Pancreas (tissue), 10 donors: ENCODE data around the gene GGACT. TPM values are rescaled to one million over a fixed set of nuclear protein-coding genes. Genes with fewer than 3 reads are reported as not detected.

Experiments
- ATAC-seq, 4 donors: fragments of 200-7000 bp; cut with Tn5 transposase; one replicate each; pipeline versions ENCODE4 v1.8.0 to v1.9.1; 2020; ENCODE audit warnings: mild to moderate bottlenecking in 4 of 4, moderate library complexity in 4 of 4
- DNase-seq, 6 donors: peaks; one replicate each; pipeline ENCODE4 v3.0.0-alpha.2; 2020
- FAIRE-seq: peaks from 2 replicates; lab custom pipeline; 2012; peaks lifted over from hg19 to GRCh38; lab: Jason Lieb, UNC
- H3K27ac ChIP-seq, 4 donors: fragments of 200-600 bp; sonication (generic); 1 replicate in 3 of 4; 2 replicates in 1 of 4; pipeline versions ENCODE4 v1.5.0 to v1.8.0; 2020
- H3K27me3 ChIP-seq, 4 donors: fragments of 200-600 bp; one replicate each; pipeline ENCODE4 v1.8.0; 2021
- H3K36me3 ChIP-seq, 3 donors: fragments of 200-600 bp; sonication (generic) in 1 of 3; one replicate each; pipeline versions ENCODE4 v1.5.0 to v1.8.0; 2020 to 2021
- H3K4me1 ChIP-seq, 3 donors: fragments of 200-600 bp; one replicate each; pipeline ENCODE4 v1.8.0; 2021
- H3K4me3 ChIP-seq, 4 donors: fragments of 200-600 bp; sonication (generic) in 2 of 4; one replicate each; pipeline versions ENCODE4 v1.5.0 to v1.8.0; 2020 to 2021
- H3K9me3 ChIP-seq, 4 donors: fragments of 200-600 bp; one replicate each; pipeline ENCODE4 v1.8.0; 2021
- WGBS, 2 donors: extraction: QIAGEN DNeasy Blood & Tissue Kit; methylation state at CpG; one replicate each; pipeline ENCODE4 v1.1.7; 2013; 5-methylcytosine and 5-hydroxymethylcytosine counted together
- intact Hi-C, 3 donors: fragments of 100-400 bp; cut with DNase I; formaldehyde crosslinking; loops; one replicate each; pipeline versions ENCODE4 v1.11.1 to v1.14.2; 2022
- polyA plus RNA-seq, 2 donors: library from polyadenylated mRNA; stranded (reverse); fragments of 200-250 nt; gene quantifications; one replicate each; pipeline ENCODE4 v1.2.3, GENCODE V29; 2013
- total RNA-seq, 6 donors: library from RNA; stranded (reverse); fragmentation: NEBNext Ultra II Directional in 4 of 6; extraction: Animal tissue kit (Norgen Biotek cat#: 25700) in 4 of 6; gene quantifications; one replicate each; pipeline versions ENCODE4 v1.2.1 to v1.2.4, GENCODE V29; 2021 to 2023
- TF ChIP-seq, protein P1 (sequence below), 4 donors: fragments of 200-600 bp; sonication (generic) in 3 of 4; IDR thresholded peaks; one replicate each; pipeline versions ENCODE4 v1.5.0 to v1.8.0; 2021; ENCODE audit warnings: antibody characterized with exemption in 4 of 4
- donor health status: healthy with polysubstance abuse.
- donor health status: DM: no; HTN: no; CAD: no; lungs with moderate emphysema.
- donor health status: DM: no; HTN: no; CAD: no.
- donor health status: control.
- donor health status: control.
- donor health status: Bipolar disorder and iron deficiency.
- donor health status: DM: yes; HTN: yes; CAD: no.
- donor health status: DM: no; HTN: no; CAD: no.
- donor health status: DM: no; HTN: no; CAD: no.
- donor health status: DM: yes; HTN: yes; CAD: no.

Gene GGACT
- total and polyA plus RNA-seq, 8 donors = 1.6 to 7.0 (median 6.1) TPM

DNA sequence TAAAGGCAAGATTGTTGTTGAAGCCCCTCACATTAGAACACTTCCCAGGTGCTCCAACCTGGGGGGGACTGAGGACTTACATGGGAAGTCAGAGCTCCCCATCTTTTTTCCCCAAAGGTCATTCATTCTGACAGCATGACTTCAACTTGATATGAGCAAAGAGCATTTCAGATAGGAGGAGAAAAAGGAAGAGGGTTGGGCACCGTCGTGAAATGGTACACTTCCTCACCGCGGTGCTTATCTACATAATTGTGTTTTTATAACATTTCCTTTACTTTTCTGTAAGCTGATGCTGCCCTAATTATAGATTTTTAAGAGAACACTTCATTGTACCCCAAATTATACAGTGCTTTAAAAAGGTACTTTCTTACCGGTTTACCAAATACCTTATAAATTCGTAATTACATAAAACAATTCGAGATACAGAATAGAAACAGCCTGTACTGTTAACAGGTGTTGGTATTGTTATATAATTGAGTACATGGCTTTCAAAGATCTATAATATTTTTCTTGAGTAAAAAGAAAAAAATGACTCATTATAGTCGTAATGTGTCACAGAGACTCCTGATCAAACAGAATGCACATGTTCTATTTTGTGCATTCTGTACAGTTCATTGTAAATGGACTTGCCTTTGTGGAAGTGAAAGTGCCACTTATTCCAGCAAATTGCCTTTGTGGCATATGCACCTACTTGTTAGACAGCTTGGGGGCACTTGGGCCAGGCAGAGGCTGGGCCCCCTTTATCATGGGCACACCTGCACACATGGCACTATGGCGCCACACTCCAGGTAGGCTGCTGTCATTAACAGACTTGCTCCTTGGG lies 81.8 kb downstream of the GGACT start:
- ATAC-seq (no peak), DNase-seq (no peak), FAIRE-seq (no peak)
- H3K4me1 ChIP-seq = no peaks in the 10 kb centered on the region
- intact Hi-C loops = loop anchor here in 1 of 3 donors (10.0 kb wide), 1 partner anchor 52 kb away; no protein-coding TSS in a partner anchor
- no peak overlapping the region for H3K4me3 ChIP-seq
- H3K9me3 ChIP-seq = no peaks in the 10 kb centered on the region
- TF ChIP-seq, protein P1, sequence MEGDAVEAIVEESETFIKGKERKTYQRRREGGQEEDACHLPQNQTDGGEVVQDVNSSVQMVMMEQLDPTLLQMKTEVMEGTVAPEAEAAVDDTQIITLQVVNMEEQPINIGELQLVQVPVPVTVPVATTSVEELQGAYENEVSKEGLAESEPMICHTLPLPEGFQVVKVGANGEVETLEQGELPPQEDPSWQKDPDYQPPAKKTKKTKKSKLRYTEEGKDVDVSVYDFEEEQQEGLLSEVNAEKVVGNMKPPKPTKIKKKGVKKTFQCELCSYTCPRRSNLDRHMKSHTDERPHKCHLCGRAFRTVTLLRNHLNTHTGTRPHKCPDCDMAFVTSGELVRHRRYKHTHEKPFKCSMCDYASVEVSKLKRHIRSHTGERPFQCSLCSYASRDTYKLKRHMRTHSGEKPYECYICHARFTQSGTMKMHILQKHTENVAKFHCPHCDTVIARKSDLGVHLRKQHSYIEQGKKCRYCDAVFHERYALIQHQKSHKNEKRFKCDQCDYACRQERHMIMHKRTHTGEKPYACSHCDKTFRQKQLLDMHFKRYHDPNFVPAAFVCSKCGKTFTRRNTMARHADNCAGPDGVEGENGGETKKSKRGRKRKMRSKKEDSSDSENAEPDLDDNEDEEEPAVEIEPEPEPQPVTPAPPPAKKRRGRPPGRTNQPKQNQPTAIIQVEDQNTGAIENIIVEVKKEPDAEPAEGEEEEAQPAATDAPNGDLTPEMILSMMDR (IDR thresholded peaks at IDR 0.05) = no peak
- 85% methylated on average over 9 of the region's 9 CpGs for WGBS, 2 donors
- H3K27ac ChIP-seq = no peak overlapping the region
- H3K36me3 ChIP-seq = no peaks in the 10 kb centered on the region
- no peaks in the 10 kb centered on the region for H3K27me3 ChIP-seq

DNA sequence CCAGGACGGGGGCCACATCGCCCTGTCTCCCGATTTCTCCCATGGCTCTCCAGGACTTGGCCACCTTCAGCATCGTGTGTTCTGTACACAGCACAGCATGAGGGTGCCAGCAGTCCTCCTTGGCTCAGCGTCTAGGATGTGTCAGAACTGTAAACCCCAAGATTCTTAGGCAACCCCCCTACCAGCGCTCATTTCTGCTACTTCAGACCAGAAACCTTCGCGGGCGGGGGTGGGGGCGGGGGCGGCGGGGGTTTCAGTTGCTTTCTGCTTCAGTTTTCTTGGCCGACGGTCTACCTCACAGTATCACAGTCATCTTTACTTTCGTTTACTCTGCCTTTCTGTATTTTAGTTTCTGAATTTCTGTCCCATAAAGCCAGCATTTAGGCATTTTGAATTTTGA lies 82.4 kb downstream of the GGACT start:
- H3K4me1 ChIP-seq = no peaks in the 10 kb centered on the region
- 85 to 93% methylated on average over 15 of the region's 15 CpGs for WGBS, 2 donors
- no peaks in the 10 kb centered on the region for H3K27me3 ChIP-seq
- H3K9me3 ChIP-seq = no peaks in the 10 kb centered on the region
- TF ChIP-seq, protein P1 (IDR thresholded peaks at IDR 0.05) = no peak
- no peak overlapping the region for H3K27ac ChIP-seq
- ATAC-seq (no peak), FAIRE-seq (no peak), DNase-seq (no peak)
- no peaks in the 10 kb centered on the region for H3K36me3 ChIP-seq
- intact Hi-C loops = loop anchor here in 1 of 3 donors (10.0 kb wide), 1 partner anchor 51 kb away; no protein-coding TSS in a partner anchor
- no peak overlapping the region for H3K4me3 ChIP-seq

DNA sequence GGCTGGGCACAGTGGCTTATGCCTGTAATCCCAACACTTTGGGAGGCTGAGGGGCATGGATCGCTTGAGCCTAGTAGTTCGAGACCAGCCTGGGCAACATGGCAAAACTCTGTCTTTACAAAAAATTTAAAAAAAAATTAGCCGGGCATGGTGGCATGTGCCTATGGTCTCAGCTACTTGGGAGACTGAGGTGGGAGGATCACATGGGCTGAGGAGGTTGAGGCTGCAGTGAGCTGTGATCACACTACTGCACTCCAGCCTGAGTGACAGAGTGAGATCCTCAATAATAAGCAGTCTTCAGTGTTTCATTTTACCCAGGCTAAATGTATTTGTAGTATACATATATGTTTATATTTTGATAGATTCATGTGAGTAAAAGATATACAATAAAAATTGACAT lies 85.0 kb downstream of the GGACT start:
- no peak for ATAC-seq
- H3K36me3 ChIP-seq = no peaks in the 10 kb centered on the region
- no peak for DNase-seq
- intact Hi-C loops = loop anchor here in 1 of 3 donors (10.0 kb wide), 1 partner anchor 49 kb away; no protein-coding TSS in a partner anchor
- no peak overlapping the region for H3K27ac ChIP-seq
- TF ChIP-seq, protein P1 (IDR thresholded peaks at IDR 0.05) = no peak
- no peak overlapping the region for H3K4me3 ChIP-seq
- 95 to 97% methylated on average over 3 of the region's 3 CpGs for WGBS, 2 donors
- H3K4me1 ChIP-seq = no peaks in the 10 kb centered on the region
- FAIRE-seq = no peak
- H3K9me3 ChIP-seq = no peaks in the 10 kb centered on the region
- H3K27me3 ChIP-seq = no peaks in the 10 kb centered on the region

DNA sequence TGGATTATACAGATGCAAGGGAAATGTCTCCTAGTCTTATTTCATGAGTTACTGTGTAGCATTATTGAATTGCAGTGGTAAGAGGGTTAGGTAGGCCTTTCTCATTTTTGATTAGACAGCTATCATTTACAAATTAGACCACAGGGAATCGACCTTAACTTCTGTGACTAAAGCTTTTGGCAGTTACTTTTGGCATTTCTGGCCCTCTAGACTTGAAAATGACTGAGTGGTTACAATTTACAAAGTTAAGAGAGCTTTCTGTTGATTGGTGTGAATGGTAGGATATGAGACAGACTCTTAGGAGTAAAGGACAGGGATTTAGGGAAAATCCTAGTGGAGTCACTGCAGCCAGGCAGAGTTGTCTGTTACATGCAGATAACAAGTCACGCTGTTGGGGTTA lies 86.1 kb downstream of the GGACT start:
- no peaks in the 10 kb centered on the region for H3K36me3 ChIP-seq
- intact Hi-C loops = loop anchor here in 1 of 3 donors (10.0 kb wide), 1 partner anchor 48 kb away; no protein-coding TSS in a partner anchor
- TF ChIP-seq, protein P1 (IDR thresholded peaks at IDR 0.05) = no peak
- DNase-seq (no peak), ATAC-seq (no peak), FAIRE-seq (no peak)
- no peaks in the 10 kb centered on the region for H3K27me3 ChIP-seq
- H3K27ac ChIP-seq = no peak overlapping the region
- H3K9me3 ChIP-seq = no peaks in the 10 kb centered on the region
- 50 to 56% methylated on average over 2 of the region's 2 CpGs for WGBS, 2 donors
- H3K4me3 ChIP-seq = no peak overlapping the region
- H3K4me1 ChIP-seq = no peaks in the 10 kb centered on the region

DNA sequence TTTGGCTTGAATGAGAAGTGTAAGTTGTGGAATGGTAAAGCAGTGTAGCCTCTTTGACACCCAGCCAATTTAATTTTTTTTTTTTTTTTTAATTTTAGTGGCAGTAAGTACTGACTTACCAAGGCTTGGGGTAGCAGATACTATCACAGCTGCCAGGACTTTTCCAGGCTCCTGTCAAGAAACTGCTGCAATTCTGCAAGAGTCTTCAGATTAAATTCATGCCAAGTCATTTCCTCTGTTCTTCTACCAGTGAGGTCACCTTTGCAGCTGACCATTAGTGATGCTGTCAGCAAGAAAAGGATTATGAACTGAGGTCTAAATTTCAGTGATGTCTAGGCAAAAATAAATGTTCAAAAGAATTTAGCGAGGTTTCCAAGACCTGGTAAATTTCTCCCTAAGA lies 91.2 kb downstream of the GGACT start:
- no peak for DNase-seq
- H3K27ac ChIP-seq = no peak overlapping the region
- intact Hi-C loops = no loop called here
- H3K36me3 ChIP-seq = no peaks in the 10 kb centered on the region
- H3K9me3 ChIP-seq = no peaks in the 10 kb centered on the region
- TF ChIP-seq, protein P1 (IDR thresholded peaks at IDR 0.05) = no peak
- 96 to 97% methylated on average over 1 of the region's 1 CpG for WGBS, 2 donors
- H3K27me3 ChIP-seq = no peaks in the 10 kb centered on the region
- ATAC-seq = no peak
- no peak overlapping the region for H3K4me3 ChIP-seq
- no peak for FAIRE-seq
- H3K4me1 ChIP-seq = no peaks in the 10 kb centered on the region
